ELR (cell line): ENCODE data around the gene UBAC1.
A peak's percentile ranks its signal among the peaks of the same experiment; 100 is the strongest.

Experiments used
- DNase-seq: peaks from one replicate; pipeline ENCODE4 v3.0.0-alpha.2; 2015; ENCODE audit warnings: low read depth

UBAC1 gene

DNA sequence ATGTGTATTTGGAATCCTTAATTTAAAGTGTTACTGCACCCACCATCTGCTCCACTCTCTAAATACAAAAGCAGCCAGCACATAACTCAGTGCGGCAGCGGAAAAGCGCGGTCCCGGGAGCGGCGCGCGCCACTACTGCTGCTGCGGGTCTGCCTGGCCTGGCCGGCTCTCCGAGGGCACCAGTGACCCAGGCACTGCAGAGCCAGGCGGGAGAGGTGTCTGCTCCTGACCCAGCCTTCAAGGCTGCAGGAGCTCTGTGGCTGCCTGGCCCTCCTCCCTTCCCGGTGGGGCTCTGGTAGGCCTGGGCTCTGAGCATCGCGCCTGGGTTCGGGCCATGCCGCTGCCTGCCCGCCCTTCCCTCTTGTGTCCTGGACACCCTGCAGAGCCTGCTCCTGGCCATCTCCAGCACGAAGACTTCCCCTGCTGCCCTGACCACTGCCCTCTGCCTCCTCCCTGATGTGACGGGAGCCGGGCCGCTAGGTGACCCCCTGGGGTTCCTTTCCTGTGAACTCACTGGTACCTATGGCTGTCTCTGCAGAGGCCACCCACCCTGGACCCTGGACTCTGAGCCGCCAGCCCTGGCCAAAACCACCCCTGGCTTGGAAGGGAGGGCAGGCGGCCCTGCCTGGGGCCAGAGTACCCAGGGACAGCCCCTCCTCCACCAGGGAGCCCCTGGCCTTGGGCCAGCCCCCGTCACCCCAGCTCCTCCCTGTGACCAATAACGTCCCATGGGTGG lies 32.8 kb upstream of the UBAC1 start:
- DNase-seq: no peak

DNA sequence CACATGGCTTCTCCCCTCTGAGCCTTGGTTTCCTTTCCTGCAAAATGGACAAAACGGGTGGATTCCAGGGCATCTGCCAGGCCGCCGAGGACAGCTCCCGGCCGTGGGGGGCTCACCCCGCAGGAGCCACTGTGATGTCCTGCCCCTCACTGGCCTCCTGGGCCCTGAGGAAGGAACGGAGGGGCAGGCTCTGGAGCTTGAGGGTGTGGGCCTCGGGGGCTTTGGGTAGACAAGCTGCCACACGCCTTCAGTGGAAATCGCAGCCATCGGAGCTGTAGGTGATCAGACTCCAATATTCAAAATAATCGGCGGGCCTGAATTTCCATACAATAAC lies 32.2 kb upstream of the UBAC1 start:
- DNase-seq: no peak

DNA sequence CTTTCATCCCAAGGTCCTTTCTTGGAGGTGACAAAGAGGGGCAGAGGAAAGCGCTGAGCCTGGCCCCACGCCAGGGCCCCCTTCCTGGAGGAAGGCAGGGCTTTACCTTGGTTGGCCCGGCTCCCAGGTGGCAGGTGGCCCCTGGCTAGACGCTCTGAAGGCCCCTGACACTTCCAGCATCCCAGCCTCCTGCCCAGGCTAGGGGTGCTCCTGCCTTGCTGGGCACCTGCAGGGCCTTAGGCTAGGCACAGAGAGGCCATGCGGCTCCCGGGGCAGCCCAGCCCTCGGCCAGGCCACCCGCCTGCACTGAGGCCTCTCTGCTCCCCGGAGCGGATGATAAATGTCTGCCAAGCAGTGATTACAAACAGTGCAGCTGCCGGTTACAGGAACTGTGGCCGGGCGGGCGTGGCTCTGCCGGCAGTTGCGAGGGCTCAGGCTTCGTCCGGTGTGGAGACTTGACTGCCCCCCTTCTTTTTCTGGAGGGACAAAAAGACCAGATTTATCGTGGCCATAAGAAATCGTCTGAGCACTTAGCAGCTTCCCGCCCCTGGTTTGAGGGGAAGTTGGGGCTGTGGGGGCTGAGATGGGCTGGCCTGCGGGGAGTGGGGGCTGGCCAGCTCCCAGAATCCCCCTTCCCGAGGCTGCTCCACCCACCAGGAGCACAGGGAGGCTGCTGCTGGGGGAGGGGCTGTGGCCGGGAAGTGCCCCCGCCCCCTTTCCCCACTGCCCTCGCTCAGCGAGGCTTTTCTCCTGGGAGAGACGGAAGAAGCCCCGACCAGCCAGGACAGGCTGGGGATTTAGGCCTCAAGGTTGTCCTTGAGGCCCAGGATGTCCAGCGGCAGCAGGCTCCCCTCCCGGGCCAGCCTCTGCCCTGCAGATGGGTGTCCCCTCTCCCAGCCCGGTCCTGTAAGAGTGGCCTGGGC lies 31.6 kb upstream of the UBAC1 start:
- DNase-seq: peak; percentile 85

DNA sequence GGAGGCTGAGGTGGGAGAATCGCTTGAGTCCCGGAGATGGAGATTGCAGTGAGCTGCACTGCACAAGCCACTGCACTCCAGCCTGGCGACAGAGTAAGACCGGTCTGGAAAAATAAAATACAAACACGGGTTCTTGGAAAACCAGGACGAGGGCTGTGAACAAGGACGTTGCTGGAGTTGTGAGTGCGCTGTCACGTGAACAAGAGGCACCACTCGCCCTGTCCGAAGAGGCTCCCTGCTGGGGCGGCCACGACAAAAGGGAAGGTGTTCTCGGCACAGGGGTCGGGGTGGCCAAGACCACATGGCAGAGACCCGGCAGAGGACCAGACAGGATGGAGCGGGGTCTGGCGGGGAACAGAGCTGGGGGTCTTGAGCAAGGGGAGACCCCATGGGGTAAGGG lies 30.6 kb upstream of the UBAC1 start:
- no peak for DNase-seq

DNA sequence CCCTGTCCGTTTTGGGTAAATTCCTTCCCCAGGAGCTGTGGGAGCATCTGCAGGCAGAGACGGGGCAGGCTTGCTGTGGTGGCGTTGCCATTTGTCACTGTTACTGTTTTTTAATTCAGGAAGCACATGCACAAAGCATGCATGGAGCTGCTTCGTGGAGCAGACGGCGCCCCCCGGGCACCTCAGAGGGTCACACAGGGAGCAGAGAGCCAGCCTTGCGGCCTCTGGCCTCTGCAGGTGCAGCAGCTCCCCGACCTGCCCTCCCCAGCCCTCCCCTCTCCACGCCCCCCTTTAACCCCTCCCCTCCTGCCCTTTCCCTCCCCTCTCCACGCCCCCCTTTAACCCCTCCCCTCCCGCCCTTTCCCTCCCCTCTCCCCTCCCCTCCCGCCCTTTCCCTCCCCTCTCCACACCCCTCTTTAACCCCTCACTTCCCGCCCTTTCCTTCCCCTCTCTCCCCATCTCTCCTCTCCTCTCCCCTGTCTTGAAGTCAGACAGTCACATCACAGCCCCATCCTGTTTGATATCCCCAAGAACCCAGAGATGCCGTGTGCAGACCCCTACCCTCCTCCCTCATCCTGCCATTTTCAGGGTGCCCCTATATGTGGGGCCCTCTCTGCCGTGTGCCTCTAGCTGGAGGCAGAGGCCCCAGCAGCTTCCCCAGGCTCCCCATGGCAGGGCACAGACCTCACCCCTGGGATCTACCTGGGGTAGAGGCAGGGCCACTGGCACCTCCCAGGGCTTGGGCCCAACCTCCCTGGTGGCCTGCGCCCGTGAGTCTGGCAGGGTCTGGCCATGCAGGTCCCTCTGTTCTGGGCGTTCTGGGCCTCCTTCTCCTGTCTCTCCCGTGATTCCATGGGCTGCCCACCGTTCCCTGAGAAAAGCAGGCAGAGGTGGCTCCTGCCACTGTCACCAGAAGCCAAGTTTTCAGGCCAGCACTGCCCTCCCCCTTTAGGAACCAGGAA lies 29.6 kb upstream of the UBAC1 start:
- peak; percentile 72 for DNase-seq

DNA sequence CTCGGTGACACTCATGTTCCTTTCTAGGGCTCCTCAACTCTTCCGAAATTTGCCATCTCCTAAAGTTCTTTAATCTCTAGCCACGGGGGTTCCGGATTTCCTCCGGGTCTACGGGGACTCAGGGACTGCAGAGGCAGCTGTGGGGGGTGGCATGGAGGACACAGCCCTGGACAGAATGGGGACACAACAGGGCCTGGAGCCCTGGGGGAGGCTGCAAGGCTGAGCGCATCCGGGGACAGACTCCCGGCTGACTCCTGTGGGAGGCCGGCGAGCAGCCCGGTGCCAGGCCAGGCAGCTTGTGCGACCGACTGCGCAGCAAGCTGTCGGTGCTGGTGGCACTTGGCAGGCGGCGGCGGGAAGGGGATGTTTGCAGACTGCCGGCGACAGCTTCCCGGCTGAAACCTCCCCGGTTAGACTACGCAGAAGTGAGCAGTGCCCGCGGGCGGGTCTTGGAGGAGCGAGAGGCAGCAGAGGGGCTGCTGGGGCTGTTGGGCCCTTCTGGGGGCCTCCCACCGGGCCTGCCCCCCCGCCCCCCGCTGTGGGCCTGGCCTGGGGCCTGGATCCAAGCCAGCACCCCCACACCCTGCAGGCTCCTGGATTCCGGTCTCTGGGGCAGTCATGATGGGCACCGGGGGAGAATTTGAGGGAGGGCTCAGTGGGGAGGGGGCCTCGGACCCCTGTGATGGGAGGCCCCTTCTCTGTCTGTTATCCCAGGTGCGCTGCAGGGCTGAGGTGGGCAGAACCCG lies 28.7 kb upstream of the UBAC1 start:
- no peak for DNase-seq

DNA sequence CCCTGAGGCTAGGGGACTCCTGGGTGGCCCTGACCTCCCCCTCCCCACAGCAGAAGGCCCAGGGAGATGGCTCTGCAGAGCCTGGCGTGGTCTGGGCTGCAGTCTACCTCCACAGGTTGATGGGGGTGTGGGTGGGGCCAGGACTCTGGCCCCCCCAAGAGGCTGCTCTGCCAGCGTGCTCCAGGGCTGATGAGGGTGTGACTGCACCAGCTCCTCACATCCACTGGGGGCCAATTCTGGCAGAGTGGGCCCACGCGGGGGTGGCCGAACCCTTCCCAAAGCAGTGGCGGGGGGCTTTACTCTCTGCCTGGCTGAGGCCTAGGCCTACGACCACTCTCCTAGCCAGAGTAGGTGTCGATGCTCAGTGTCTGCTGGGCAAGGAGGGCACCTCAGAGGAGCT lies 28.0 kb upstream of the UBAC1 start:
- DNase-seq: no peak

DNA sequence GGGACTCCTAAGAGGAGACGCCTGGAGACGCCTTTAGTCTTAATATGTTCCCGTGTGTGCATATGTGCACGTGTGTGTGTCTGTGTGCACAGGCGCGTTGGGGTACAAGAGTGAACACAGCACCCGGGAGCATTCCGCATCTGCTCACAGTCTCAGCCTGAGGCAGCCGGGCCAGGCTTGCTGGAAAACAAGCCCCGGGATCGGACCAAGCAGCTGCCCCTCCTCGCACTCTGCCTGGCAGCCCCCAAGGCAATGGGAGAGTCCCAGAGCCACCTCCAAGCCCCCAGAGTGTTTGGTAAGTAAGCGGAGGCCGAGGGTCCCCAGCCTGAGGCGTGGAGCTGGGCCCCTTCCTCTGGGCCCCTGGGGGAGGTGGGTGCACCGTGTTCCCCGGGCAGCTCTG lies 27.3 kb upstream of the UBAC1 start:
- DNase-seq: no peak

DNA sequence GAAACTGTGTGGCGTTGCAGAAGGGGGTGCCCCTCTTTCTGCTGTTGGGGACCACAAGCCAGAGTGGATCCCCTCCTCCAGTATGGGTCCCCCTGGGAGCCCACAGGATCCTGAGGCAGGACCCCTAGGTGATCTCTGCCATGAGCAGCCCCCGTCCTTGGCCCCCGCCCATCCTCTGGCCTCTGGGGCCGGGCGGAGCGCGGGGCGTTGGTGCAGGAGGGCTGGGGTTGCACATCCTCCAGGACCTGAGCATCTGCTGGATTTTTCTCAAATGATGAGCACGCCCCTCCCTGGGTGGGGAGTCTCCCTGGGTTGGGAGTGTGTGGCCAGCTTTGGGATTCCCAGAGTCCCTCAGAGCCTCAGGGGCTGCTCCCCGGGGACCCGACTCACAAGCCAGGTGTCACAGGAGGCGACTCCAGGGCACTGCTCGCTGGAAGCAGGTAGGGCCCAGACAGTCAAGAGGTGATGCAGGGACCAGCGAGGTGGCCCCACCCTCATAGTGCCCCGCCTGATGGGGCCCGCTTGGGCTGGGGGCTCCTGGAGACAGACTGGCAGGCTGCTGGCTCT lies 26.7 kb upstream of the UBAC1 start:
- DNase-seq: no peak

DNA sequence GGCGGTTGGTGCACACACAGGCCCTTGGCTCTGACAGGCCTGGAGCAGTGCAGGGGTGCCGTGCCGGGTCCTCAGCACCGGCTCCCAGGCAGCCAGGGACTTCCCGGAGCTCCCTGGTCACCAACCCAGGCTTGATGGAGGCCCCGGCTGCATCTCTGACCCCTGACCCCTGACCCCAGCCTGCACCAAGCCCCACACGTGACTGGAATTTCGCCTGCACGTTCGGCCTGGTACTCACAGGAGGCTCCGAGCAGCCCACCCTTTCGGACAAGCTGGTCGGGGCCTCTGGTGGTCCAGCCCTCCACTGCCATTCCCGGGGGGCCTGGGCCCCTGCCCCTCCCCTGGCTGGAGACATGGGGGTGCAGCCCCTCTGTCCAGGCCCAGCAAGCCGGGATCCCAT lies 25.4 kb upstream of the UBAC1 start:
- no peak for DNase-seq

DNA sequence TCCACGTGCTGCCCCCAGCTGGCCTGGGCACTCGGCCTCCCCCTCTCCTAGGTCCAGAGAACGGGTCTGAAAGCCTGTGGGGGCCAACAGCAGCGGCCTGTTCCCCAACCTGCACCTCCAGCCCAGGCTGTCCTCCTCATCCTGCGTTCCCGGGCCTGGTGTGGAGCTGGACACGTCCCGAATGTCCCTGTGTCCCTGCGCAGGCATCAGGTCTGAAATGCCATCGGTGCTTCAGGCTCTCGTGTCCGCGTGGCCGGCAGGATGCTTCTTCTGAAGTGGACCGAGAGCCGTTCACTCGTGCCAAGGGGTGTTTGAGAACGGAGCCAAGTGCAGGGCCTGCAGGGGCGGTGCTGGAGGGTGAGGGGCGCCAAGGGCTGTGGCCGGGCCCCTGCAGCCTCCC lies 24.7 kb upstream of the UBAC1 start:
- DNase-seq: no peak

DNA sequence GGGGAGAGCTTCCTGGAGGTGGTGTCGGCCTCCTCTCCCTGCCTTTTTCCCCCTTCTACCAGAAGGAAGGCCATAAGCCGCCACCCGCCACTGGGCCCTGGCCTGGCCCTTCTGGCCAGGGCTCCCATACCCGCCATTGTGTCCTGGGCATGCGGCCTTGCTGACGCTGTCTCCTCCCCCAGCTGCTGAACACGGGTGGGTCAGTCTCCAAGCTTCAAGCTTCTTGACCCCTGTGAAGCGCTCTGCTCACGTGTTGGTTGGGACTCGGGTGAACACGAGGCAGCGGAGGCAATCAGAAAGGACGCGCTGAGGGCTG lies 24.2 kb upstream of the UBAC1 start:
- no peak for DNase-seq

DNA sequence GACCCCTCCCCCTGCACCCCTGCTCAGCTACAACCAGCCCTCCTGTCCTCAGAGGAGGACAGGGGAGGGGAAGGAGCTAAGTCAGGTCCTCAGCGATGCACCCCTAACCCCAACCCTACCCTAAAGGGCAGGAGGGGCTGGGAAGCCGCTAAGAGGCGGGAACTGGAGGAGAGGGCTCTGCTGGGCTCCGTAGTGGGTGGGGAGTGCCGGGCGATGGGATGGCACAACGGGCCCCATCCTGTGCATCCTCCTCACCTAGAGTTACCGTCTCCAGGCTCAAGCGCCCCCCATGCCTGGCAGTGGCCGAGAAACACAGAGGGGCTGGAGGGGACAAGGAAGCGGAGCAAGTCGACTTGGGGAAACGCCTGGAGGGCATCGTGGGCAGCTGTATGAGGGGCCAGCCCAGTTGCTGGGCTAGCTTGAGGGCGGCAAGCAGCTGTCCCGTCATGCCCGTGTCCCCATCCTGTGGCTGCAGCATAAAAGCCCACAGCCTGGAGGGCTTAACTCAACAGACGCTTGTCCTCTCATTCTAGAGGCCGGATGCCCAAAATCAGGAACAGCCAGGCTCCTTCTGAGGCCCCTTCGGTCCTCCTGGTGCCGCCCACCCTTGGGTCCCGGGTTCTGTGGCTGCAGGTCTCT lies 23.0 kb upstream of the UBAC1 start:
- DNase-seq: no peak

DNA sequence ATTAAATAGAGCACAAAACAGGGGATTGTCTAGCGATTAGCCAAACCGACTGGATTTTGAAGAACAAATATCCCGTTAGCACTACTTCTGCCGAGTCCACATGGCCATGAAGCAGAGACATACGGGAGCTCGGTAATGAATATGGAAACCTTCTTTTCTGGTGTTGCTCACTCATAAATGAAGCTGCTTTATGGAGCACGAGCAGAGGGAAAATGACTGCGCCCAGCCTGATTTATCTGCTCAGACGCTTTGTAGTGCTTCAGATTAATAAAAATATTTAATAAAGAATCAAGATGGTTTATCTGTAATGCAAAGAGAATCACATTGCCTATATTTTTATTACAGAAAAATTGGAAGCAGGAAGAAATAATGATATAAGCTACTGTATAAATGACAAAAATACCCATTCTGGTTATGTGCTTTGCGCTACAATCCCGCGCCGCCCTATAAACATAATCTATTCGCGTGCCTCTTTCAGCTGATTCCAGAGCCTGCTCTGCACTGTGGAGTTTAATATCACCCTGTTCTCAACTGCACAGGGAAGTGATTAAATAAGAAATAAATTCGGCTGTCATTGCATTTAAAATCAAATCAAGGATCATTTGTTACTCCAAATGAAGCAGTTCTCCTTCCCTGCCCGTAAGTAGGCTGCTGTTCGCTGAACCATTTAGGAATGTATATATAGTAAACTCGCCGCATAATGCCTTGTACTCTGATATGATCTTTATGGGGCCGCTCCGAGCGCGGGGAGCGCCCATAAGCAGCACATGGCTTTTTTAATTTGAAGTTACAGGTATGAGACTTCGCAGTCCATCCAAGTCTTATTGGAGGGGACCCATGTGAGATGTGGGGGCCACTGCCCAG lies 22.3 kb upstream of the UBAC1 start:
- no peak for DNase-seq

DNA sequence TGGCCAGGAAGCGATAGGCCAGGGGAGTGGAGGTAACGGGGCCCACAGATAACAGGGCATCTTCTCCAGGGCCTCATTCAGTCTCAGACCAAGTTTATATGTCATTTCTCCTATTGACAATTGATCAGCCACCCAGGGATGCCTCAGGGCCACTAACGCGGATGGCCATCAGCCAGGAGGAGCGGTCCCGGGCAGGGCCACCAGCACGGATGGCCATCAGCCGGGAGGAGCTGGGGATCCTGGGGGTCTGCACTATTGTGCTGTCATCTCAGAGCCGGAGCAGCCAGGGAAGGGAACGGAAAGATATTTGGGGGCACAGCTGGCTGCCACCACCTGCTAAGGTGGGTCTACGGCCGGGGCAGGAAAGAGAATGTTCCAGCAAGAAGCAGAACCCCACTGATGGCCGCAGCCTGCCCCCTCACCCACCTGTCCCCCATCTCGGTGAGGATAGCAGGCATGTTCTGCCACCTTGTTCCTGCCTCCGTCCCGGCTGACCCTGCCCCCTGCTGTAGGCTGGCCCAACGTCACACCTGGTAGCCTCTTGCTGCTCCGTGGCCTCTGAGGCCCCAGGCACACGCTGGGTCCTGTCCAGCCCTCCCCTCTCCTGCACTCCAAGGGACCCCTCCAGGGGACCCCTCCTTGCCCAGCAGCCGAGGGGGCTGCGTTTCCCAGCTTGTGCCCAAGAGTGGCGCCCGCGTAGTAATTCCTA lies 21.5 kb upstream of the UBAC1 start:
- no peak for DNase-seq

DNA sequence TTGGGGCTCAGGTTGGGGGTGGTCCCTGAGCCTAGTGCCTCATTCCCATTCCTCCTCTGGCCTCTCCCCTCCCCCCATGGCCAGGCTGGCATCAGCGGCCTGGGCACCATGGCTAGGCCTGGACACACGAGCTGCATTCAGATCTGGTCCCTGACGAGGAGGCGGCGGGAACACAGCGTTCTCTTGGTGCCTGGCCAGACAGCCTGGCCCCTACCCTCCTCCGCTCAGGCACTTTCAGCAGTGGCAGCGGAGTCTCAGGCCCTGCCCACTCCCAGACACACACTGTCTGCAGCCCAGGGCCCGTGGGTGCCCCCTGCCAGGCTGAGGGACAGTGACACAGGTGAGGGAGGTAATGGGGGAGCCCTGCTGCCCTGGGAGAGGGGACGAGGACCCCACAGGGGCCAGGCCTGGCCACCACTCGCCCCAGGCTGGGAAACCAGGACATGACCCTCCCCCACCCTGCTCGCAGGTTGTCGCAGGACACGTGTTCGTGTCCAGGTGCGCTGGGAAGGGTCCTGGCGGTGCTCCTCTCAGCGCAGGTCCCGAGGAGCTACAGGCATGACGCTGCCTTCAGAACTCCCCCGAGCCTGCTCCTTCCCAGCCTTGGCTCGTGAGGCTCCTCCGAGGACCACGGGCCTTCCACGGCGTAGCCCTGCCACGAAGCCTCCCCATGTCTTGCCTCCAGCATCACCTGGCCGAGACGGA lies 19.9 kb upstream of the UBAC1 start:
- no peak for DNase-seq

DNA sequence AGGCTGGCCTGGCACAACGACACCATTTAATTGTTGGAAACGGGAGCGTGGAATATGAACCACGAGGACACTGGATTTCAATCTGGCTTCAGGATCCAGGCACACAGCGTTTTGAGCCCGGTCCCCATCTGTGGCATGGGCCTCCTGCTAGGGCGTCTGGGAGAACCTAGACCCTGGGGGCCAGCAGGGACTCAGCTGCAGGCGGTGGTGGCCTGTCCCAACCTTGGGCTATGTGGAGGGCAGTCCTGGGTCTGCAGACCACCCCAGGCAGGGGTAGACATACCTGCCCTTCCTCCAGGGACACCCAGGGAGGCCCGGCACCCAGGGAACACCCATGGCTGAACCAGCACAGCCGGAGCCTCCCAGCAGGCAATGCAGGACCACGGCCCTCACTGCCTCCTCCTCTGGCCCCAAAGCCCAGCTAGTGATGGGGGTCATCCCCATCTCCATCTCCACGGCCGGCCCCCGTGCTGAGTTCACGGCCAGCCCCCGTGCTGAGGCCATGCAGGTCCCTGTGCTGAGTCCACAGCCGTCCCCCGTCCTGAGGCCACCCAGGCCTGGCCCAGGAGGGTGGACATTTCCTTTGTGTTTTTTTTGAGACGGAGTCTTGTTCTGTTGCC lies 18.5 kb upstream of the UBAC1 start:
- no peak for DNase-seq
